C1 segment of cervical spinal cord (tissue), 14 donors: ENCODE data around the gene CUEDC1.
A peak's percentile ranks its signal among the peaks of the same experiment; 100 is the strongest.

ENCODE experiments used
- DNase-seq, 14 donors: peaks; one replicate each; lab custom pipeline; 2025; lab: John Stamatoyannopoulos, UW

CUEDC1 gene

GRCh38 chr17:57957886-57958285 lies 2.7 kb upstream of the CUEDC1 start:
- DNase-seq: no peak

DNA sequence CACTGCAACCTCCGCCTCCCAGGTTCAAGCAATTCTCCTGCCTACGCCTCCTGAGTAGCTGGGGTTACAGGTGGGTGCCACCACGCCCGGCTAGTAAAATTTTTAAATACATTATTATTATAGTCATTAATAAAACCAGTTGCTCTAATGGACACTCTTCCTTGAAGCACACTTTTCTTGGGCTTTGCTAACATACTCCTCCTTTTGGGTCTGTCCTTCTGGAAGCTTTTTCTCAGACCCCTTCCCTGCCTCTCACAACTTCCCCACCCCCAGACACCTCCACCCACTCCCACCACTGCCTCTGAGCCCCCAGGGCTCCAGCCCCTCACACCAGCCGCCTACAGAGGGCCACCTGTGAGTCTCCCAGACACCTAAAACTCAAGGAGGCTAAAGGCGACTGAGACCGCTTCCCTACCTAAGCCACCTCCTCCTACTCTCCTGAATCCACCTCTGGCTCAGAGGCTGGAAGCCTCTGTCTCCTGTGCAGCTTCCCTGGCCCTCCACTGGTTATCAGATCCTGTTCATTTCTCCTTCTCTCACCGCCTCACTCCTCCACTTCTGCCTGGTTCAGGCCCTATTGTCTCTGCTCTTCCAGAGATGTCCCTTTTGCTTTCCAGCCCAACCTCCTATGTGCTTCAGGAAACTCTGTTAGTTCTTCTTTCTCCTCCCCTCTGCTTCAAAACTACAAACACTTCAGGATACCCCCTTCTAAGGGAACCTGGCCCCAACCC lies 2.1 kb upstream of the CUEDC1 start:
- no peak for DNase-seq

- no peak for DNase-seq
Measured at GRCh38 chr17:57956291-57957119, 1.3 kb upstream of the CUEDC1 start.

GRCh38 chr17:57954397-57955182 lies 622 bp downstream of the CUEDC1 start:
- DNase-seq: peak in 7 of 14 donors; percentile 11 to 72 (median 60)

DNA sequence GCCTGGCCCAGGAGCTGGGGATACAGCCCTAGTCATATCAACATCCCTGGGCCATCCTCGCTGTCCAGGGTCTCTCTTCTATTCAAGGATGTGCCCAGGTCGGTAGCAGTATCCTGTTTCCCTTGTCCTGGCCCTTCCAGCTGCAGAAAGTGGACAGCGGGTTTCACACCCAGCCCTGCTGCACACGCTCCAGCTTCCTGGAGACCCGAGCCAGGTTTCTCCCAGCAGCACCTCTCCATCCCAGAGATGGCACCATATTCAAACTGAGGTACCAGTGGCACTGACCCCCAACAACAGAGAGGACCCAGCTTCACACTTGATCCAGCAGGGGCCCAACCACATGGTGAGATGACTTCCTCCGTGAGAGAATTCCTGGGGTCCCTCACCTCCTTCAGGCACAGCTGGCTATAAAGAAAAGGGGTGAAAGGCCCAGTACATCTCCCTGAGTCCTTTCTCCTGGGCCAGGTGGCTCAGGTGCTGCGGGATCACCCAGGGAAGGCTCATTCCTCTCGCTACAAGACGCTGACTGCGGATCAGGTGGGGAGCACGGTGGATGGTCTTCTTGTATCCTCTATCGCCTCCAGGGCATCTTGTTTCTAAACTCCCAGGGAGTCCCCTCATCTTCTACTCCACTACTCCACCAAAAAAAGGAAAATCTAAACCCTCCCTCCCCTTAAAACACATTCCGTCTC lies 1.4 kb downstream of the CUEDC1 start:
- DNase-seq: no peak

GRCh38 chr17:57953219-57953618 lies 2.0 kb downstream of the CUEDC1 start:
- DNase-seq: no peak

DNA sequence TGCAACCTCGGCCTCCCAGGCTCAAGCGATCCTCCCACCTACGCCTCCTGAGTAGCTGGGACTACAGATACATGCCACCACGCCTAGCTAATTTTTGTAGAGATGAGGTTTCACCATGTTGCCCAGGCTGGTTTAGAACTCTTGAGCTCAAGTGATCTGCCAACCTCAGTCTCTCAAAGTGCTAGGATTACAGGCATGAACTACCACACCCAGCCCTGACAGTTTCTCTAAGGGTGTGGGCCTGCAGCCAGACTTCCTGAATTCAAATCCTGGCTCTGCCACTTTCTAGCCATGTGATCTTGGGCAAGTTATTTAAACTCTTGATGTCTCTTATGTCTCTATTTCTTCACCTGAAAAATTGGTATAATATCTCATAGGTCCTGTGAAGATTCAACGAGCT lies 5.6 kb downstream of the CUEDC1 start:
- no peak for DNase-seq

DNA sequence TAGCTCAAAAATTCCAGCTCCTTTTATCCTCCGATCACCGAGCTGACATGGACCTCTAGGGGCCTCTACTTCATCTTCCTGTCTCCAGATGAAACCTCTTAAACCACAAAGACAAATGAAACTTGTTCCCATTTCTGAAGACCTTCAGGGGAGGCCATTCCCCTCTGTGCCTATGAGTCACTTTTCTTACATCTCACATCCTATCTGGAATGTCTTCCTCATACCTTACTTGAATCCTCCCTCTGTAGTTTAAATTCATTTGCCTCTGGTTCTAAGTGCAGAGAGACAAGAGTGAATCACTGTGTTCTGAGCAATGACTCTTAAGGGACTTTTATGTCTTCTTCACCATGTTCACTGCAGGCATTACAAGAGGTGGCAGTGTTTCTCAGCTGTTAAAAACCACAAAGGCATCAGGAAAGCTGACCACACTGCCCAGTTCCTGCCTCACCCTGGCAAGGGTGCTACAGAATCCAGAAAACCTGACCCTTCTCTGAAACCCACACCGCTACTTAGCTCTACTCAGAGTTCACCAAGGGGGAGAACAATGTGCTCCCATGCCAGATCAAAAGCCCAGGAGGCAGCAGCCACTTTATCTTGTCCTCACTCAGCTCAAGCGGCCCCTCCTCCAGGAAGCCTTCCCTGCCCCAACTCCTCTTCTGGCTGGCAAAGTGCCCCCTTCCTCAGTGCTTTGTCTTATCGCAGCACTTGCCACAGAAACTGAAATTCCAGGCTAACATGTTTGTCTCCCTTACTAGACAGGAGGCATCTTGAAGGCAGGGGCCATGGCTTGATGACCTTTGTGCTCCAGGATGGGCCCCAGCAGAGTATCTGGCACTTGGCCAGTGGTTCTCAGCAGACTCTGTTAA lies 6.4 kb downstream of the CUEDC1 start:
- peak in 1 of 14 donors; percentile 52 for DNase-seq

- no peak for DNase-seq
Measured at GRCh38 chr17:57948169-57948554, 7.0 kb downstream of the CUEDC1 start.

GRCh38 chr17:57947369-57947768 lies 7.8 kb downstream of the CUEDC1 start:
- DNase-seq: no peak

- peak in 8 of 14 donors; percentile 30 to 74 (median 56) for DNase-seq
Measured at GRCh38 chr17:57946798-57947358, 8.3 kb downstream of the CUEDC1 start.

DNA sequence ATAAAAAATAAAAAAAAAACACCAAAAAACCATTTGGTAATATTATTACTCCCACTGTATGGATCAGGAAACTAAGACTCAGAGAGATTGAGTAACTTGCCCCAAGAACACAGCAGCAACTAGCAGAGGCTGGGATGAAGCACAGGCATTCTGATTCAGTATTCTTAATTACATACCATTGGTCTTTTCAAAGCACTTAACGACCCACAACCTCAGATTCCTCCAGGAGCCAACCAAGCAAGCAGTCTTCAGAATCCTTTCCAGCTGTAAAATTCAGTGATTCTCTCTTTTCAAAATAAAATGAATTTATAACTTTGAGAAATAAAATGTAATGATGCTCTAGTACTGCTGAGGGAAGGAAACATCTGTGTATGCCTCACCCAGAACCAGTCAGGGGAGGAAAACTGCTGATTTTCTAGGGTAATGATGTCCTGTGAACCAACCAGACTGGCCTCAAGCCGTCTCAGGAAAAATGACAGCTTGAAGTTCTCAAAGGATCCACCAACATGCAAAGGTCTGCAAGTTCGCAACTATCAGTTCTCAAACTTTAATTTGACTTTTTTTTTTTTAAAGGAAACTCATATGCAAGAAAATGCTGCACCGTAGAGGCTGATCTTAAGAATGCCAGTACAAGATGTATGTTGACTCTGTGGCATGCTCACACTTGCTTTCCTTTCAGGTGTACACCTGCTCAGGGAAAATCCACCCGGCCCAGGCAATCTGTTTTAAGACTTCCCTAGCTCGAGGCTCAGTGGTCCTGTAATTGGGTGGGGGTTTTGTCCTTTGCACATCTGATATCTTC lies 9.0 kb downstream of the CUEDC1 start:
- no peak for DNase-seq

DNA sequence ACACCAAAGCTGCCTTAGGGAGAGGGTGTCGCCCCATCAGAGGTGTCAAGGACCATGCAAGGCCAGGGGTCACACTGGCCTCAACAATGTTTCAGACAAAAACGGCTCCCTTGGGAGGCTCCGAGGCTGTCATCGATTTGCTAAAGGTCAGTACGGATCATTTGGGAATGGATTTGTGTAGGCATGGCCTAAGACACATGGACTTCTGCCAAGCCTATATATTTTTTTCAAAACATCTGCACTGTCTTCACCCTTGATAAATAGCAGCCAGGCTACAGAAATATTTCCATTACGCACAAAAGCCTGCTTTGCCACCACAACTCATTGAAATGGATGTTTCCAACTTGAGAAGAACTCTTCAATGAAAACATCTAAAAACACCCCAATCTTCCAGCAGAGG lies 10.3 kb downstream of the CUEDC1 start:
- no peak for DNase-seq

GRCh38 chr17:57943645-57944044 lies 11.6 kb downstream of the CUEDC1 start:
- DNase-seq: no peak

GRCh38 chr17:57943140-57943539 lies 12.1 kb downstream of the CUEDC1 start:
- peak in 1 of 14 donors; percentile 77 for DNase-seq

DNA sequence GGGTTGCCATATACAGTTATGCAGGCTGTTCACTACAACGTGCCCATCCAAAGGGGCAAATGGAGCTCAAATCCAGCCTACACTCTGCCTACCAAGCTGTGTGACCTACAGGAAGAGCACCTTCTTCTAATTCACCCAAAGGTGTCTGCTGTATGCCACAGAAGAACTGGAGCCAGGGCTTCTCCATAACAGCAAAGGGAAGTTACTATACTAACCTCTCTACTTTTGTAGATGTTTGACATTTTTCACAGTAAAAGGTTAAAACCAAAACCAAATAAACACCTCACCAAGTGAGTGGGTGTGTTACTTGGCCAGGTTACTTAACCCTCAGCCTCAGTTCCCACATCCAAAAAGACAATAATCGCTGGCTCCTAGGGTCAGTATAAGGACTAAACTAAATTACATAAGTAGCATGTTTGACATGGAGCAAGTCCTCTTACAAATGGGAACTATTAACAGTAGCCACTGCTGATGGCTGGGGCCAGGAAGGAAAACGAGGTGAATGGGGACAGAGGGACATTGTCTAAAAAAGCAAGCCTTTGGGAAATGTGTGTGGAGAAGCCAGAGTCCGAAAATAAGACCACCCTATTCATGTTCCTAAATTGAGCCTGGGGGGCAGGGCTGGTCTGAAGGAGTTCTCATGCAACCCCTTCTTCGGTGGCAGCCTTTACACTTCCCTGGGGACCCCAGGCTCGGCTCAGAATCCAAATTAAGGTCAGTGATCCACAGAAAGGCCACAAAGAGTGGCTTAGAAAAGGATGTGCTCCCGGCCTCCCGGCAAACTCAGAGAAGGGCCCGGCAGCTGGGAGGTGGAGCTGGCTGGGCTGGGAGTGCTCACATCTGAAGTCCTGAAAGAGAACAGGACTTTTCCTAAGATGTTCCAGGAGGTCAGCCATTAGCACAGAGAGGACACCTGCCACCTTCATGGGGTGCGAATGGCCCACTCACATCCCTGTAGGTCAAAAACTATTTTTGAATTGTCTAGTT lies 13.5 kb downstream of the CUEDC1 start:
- DNase-seq: no peak

DNA sequence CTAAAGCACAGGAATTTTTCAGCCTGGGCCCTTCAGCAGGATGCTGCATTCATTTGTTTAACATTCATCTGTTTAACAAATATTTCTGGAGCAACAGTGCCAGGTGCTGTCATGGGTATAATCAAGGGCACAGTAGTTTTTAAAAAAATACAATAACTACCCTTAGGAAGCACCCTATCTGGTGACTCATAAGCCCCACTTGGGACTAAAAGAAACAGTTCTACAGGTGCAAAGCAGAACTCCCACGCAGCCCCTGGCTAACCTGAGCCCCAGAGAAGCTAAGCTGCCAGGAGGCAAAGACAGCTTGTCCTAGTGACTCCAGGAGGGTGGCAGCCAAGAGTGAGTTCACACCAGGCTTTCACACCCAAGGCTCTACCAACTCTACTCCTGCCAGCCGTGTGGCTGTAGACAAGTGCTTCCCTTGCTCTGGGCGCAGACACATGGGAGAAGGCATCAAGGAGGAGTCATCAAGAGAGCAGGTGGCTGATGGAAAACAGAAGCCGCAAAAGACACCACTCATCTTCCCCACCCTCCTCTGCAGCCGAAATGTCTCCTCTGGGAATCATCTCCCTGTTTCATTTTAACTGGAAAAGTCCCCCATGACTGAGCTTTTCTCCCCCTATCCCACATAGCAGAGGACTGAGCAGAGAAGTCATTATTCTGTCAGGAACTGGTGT lies 14.4 kb downstream of the CUEDC1 start:
- peak in 1 of 14 donors; percentile 22 for DNase-seq

DNA sequence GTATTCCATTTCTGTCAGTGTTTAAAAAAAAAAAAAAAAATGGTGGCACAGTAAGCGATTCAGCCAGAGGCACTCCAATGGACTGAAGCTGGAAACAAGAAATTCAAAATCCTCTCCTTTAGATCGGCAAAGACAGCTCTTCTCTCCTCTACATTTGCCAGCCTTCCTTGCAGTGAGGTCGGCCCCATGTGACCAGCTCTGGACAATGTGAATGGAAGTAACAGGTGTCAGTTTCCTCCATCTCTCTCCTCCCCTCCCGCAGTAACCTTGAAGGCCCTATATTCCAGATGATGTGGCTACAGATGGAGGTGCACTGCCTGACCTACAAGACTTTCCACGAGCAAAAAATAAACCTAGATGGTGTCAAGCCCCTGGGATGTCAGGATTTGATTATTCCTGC lies 15.0 kb downstream of the CUEDC1 start:
- peak in 1 of 14 donors; percentile 63 for DNase-seq
